ENCODE data around the gene NUMBL.

Gene NUMBL

DNA sequence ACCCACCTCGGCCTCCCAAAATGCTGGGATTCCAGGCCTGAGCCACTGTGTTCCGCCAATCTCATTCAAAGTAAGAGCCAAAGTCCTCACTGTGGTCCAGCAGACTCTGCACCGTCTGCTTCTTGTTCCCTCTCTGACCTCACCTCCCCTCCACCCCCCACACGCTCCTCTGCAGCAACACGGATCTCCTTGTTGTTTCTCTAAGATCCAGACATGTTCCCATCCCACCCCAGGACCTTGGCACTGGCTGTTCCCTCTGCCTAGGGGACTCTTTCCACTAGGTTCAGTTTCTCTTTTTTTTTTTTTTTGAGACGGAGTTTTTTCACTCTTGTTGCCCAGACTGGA, 50.8 kb downstream of the NUMBL start:
- TF ChIP-seq, protein P1, sequence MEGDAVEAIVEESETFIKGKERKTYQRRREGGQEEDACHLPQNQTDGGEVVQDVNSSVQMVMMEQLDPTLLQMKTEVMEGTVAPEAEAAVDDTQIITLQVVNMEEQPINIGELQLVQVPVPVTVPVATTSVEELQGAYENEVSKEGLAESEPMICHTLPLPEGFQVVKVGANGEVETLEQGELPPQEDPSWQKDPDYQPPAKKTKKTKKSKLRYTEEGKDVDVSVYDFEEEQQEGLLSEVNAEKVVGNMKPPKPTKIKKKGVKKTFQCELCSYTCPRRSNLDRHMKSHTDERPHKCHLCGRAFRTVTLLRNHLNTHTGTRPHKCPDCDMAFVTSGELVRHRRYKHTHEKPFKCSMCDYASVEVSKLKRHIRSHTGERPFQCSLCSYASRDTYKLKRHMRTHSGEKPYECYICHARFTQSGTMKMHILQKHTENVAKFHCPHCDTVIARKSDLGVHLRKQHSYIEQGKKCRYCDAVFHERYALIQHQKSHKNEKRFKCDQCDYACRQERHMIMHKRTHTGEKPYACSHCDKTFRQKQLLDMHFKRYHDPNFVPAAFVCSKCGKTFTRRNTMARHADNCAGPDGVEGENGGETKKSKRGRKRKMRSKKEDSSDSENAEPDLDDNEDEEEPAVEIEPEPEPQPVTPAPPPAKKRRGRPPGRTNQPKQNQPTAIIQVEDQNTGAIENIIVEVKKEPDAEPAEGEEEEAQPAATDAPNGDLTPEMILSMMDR (conservative IDR thresholded peaks at IDR 0.05; ENCODE audit: low read depth, low read length), result no peak
- H3K4me3 ChIP-seq (ENCODE audit: low read length), result no peak overlapping the region
- DNase-seq (ENCODE audit: low read depth), result no peak

DNA sequence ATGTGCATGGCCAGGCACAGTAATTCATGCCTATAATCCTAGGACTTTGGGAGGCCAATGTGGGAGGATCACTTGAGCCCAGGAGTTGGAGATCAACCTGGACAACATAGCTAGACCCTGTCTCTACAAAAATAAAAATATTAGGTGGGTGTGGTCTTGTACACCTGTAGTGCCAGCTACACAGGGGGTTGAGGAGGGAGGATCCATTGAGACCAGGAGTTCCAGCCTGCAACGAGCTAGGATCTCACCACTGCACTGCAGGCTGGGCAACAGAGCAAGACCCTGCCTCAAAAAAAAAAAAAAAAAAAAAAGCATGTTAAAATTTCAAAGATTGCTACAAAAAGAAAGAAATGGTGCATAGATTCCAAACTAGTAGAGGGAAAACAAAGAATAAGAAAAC, 52.1 kb downstream of the NUMBL start:
- H3K4me3 ChIP-seq (ENCODE audit: low read length), result no peak overlapping the region
- TF ChIP-seq, protein P1 (conservative IDR thresholded peaks at IDR 0.05; ENCODE audit: low read depth, low read length), result no peak
- DNase-seq (ENCODE audit: low read depth), result no peak

DNA sequence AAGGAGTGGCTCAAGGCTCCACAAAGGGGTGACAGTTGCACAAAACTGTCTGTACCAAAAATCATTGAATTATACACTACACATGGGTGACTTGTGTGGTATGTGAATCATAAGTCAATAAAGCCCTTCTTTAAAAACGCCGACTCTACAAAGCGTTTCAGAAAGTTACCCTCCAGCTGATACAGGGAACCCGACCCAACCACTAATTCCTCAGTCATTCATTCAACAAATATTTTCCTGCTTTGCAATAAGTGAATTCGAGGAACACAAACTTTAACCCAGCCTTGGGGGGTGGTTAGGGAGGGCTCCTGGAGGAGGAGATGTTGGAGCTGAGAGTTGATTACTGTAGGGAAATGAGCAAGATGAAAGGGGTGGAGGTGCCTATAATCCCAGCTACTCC, 57.2 kb downstream of the NUMBL start:
- DNase-seq (ENCODE audit: low read depth), result no peak
- TF ChIP-seq, protein P1 (conservative IDR thresholded peaks at IDR 0.05; ENCODE audit: low read depth, low read length), result no peak
- no peak overlapping the region for H3K4me3 ChIP-seq (ENCODE audit: low read length)

DNA sequence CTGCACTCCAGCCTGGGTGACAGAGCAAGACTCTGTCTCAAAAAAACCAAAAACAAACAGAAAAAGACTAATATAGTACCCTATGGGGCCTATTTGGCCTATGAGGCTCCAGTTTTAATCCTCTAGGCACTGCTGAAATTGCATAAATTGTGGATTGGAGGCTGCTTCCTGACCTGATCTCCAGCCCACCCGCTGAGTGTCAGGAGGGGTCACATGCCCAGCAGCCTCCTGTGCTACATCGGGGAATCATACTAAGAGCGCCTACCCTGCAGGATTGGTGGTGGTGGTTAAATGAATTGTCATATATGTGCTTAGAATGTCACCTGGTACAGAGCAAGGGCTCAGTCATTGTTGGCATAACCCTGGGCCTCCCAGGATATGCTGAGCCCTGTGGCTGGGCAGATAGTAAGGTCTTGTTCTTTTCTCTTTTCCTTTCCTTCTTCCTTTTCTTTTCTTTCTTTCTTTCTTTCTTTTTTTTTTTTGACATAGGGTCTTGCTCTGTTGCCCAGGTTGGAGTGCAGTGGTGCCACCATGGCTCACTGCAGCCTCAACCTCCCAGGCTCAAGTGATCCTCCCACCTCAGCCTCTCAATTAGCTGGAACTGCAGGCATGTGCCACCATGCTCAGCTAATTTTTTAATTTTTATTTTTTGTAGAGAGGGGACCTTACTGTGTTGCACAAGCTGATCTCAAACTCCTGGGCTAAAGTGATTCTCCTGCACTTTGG, 58.0 kb downstream of the NUMBL start:
- no peak for DNase-seq (ENCODE audit: low read depth)
- H3K4me3 ChIP-seq (ENCODE audit: low read length), result no peak overlapping the region
- TF ChIP-seq, protein P1 (conservative IDR thresholded peaks at IDR 0.05; ENCODE audit: low read depth, low read length), result no peak

DNA sequence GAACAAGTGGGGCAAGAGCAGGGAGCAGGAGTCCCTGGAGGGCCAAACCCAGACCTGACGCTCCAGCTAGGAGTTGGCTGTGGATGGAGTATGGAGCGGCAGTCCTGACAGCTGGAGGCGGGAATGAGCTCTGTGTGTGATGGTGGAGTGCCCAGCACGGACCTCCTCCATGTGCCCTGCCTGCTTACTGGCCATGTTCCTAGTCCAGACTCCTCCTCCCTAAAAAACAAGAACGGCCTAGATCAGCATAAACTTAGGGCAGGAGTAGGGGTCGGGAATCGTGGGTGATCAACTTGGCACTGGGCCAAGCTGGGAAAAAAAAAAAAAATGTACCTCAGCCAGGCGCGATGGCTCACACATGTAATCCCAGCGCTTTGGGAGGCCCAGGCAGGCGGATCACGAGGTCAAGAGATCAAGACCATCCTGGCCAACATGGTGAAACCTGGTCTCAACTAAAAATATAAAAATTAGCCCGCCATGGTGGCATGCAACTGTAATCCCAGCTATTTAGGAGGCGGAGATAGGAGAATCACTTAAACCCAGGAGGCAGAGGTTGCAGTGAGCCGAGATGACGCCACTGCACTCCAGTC, 59.8 kb downstream of the NUMBL start:
- no peak overlapping the region for H3K4me3 ChIP-seq (ENCODE audit: low read length)
- no peak for DNase-seq (ENCODE audit: low read depth)
- TF ChIP-seq, protein P1 (conservative IDR thresholded peaks at IDR 0.05; ENCODE audit: low read depth, low read length), result no peak

DNA sequence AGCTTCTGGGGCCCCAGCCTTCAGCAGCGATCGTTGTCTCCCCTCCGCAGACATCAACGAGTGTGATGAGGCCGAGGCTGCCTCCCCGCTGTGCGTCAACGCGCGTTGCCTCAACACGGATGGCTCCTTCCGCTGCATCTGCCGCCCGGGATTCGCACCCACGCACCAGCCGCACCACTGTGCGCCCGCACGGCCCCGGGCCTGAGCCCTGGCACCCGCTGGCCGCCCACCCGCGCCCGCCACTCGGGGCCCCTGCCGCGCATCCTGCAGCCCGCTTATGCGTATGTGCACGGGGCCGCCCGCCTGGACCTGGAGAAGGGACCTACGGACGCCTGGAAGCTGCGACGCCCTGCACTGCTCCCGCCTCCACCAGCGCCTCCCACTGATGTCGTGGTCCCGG, 61.1 kb downstream of the NUMBL start:
- TF ChIP-seq, protein P1 (conservative IDR thresholded peaks at IDR 0.05; ENCODE audit: low read depth, low read length), result no peak
- no peak overlapping the region for H3K4me3 ChIP-seq (ENCODE audit: low read length)
- no peak for DNase-seq (ENCODE audit: low read depth)
